Sigmoid colon (tissue), 4 donors: ENCODE measurements around the gene SLC5A11.

ENCODE experiments used
- EP300 ChIP-seq, 4 donors: sonication (generic); formaldehyde crosslinking; IDR thresholded peaks; one replicate each; pipeline ENCODE4 v1.6.1; 2017; ENCODE audit warnings: antibody characterized with exemption in 4 of 4
- POLR2A ChIP-seq, 2 donors: fragments of 450-650 bp; IDR thresholded peaks; one replicate each; pipeline ENCODE4 v1.6.1; 2016; ENCODE audit warnings: antibody characterized with exemption in 2 of 2, mild to moderate bottlenecking in 2 of 2, moderate library complexity in 2 of 2
- TF ChIP-seq, protein P1 (sequence below), 4 experiments: fragments of 450-650 bp in 3 of 4; fragments of 200-600 bp in 1 of 4; IDR thresholded peaks; one replicate each; pipeline ENCODE4 v1.5.1; 2016 to 2019; ENCODE audit warnings: antibody characterized with exemption in 4 of 4, mild to moderate bottlenecking in 3 of 4, moderate library complexity in 2 of 4

DNA sequence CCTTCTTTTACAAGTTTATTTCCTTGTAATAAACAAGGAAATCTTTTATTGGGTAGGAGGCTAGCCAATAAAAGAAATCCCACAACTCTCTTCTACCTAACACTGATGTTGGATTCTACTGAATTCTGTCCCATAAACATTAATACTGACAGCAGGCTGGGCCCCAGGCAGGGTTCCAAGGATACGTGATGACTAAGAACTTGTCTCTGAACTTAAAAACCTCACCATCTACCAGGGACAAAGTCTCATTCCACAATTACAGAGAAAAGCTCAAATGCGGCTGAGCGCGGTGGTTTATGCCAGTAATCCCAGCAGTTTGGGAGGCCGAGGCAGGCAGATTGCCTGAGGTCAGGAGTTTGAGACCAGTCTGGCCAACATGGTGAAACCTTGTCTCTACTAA is 104.5 kb downstream of the SLC5A11 start:
- TF ChIP-seq, protein P1, sequence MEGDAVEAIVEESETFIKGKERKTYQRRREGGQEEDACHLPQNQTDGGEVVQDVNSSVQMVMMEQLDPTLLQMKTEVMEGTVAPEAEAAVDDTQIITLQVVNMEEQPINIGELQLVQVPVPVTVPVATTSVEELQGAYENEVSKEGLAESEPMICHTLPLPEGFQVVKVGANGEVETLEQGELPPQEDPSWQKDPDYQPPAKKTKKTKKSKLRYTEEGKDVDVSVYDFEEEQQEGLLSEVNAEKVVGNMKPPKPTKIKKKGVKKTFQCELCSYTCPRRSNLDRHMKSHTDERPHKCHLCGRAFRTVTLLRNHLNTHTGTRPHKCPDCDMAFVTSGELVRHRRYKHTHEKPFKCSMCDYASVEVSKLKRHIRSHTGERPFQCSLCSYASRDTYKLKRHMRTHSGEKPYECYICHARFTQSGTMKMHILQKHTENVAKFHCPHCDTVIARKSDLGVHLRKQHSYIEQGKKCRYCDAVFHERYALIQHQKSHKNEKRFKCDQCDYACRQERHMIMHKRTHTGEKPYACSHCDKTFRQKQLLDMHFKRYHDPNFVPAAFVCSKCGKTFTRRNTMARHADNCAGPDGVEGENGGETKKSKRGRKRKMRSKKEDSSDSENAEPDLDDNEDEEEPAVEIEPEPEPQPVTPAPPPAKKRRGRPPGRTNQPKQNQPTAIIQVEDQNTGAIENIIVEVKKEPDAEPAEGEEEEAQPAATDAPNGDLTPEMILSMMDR (IDR thresholded peaks at IDR 0.05) = no peak
- TF ChIP-seq EP300 (IDR thresholded peaks at IDR 0.05) = no peak
- TF ChIP-seq POLR2A (IDR thresholded peaks at IDR 0.05) = no peak
